Activated CD4-positive, CD25-positive, alpha-beta regulatory T cell treated with anti-CD3 and anti-CD28 coated beads, Interleukin-2, amount 50 U/mL, for 16 hours (primary cell): ENCODE data around the gene SERHL2.
A peak's percentile ranks its signal among the peaks of the same experiment; 100 is the strongest.
"Not testable (repeated sequence)": the region's sequence is repeated elsewhere in the genome, so short reads cannot be mapped to it uniquely, and the experiment has no call there.

Experiments
- DNase-seq: peaks from one replicate; pipeline ENCODE4 v3.0.0-alpha.2; 2020; ENCODE audit warnings: low read depth, low spot score

SERHL2 gene, protein sequence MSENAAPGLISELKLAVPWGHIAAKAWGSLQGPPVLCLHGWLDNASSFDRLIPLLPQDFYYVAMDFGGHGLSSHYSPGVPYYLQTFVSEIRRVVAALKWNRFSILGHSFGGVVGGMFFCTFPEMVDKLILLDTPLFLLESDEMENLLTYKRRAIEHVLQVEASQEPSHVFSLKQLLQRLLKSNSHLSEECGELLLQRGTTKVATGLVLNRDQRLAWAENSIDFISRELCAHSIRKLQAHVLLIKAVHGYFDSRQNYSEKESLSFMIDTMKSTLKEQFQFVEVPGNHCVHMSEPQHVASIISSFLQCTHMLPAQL

DNA sequence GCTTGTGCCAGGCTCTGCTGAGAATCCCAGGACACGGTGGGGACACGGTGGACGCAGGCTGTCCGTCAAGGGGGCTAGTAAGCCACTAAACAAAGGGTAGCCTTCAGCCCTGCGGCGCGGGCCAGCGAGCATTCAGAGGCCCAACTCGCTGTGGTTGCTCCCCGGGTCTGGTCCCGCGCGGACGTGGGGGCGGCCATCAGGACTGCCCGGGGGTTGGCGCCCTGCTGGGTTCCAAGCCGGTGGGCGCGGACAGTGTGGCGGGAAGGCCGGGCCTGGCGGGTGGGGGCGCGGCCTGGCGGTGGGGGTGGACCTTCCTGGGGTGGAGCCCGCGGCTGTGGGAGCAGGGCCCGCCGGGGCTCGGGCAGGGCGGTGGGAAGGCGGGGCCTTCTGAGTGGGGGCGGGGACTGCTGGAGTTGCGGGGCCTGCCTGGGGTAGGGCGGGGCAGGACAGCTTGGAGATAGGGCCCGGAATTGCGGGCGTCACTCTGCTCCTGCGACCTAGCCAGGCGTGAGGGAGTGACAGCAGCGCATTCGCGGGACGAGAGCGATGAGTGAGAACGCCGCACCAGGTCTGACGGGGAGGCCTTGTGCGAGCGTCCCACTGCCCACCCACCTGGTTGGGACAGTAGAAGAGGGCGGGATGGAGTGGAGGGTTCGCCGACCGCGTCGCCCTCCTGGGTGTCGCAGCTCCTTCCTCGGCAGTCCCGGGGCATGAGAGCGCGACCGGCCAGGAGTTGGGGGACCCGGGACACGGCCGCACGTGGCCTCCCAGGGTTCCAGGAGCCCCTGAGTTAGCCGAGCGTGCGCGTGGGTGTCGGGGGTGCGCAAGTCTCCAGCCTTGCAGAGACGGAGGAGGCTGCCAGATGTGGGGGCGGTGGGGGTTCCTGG lies at the start of gene SERHL2:
Gene SERHL2 (plus strand): TSS at position 482 of the 887 bp plus-strand sequence. CDS start 65 bp downstream, at position 547.
- DNase-seq = peak; percentile 50

GRCh38 chr22:42508327-42508974 lies 45.3 kb upstream of the SERHL2 start:
- DNase-seq = not testable (repeated sequence)

DNA sequence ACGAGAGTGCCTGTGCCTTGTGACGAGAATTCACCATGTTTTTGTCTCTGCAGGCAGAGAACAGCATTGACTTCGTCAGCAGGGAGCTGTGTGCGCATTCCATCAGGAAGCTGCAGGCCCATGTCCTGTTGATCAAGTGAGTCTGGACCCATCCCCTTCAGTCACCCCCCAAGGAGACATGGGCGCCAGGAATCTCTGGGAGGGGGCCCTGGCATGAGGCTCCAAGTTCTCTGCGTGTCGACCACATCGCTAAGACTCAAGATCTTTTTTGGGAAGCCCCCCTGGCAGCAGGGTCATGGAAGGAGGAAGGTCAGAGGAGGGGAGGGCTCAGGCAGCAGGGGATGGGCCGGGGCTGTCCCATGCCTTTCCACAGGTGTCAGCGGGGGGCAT lies 44.8 kb upstream of the SERHL2 start:
- DNase-seq = not testable (repeated sequence)

DNA sequence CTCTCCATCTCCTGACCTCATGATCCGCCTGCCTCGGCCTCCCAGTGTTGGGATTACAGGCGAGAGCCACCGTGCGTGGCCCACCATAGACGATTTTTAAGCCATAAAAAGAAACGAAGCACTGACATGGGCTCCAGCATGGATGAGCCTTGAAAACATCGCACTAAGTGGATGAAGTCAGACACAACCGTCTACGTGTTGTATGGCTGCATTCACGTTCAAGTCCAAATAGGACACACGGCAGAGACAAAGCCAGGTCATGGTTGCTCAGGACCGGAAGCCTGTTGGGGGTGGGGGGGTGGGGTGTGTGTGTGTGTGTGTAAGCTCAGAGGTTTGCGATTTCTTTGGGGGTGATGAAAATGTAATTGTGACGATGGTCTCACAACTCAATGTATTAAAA lies 44.2 kb upstream of the SERHL2 start:
- DNase-seq = no peak

- DNase-seq = no peak
Observed at GRCh38 chr22:42511401-42511891, 42.3 kb upstream of the SERHL2 start.

DNA sequence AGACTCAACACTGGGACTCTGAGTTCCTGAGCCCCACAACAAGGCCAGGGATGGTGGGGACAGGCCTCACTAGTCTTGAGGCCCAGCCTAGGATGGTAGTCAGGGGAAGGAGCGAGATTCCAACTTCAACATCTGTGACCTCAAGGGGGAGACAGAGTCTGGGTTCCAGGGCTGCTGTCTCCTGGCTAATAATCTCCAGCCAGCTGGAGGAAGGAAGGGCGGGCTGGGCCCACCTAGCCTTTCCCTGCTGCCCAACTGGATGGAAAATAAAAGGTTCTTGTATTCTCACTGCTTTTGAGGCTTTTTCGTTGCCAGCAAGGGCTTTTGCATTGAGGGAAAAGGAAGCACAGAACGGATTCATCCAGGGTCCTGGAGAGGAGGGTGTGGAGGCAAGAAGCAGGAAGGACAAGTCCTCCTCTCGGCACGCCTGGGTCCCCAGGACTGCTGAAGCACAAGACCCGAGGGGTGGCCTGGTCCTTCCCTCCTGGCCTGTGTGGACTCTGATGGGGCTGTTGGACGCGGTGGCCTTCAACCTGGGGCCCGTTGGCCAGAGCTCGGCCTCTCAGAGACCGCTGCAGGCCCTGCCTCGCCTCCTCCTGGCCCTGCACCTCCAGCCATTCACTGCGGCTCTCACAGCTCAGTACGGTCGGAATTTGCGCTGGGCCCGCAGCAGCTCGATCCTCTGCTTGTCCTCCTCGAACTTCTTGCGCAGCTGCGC lies 41.3 kb upstream of the SERHL2 start:
- not testable (repeated sequence) for DNase-seq

- not testable (repeated sequence) for DNase-seq
Observed at GRCh38 chr22:42514331-42514730, 39.4 kb upstream of the SERHL2 start.

GRCh38 chr22:42515304-42515703 lies 38.5 kb upstream of the SERHL2 start:
- not testable (repeated sequence) for DNase-seq

- DNase-seq = no peak
Observed at GRCh38 chr22:42515896-42516295, 37.9 kb upstream of the SERHL2 start.

- not testable (repeated sequence) for DNase-seq
Observed at GRCh38 chr22:42517103-42517502, 36.7 kb upstream of the SERHL2 start.

DNA sequence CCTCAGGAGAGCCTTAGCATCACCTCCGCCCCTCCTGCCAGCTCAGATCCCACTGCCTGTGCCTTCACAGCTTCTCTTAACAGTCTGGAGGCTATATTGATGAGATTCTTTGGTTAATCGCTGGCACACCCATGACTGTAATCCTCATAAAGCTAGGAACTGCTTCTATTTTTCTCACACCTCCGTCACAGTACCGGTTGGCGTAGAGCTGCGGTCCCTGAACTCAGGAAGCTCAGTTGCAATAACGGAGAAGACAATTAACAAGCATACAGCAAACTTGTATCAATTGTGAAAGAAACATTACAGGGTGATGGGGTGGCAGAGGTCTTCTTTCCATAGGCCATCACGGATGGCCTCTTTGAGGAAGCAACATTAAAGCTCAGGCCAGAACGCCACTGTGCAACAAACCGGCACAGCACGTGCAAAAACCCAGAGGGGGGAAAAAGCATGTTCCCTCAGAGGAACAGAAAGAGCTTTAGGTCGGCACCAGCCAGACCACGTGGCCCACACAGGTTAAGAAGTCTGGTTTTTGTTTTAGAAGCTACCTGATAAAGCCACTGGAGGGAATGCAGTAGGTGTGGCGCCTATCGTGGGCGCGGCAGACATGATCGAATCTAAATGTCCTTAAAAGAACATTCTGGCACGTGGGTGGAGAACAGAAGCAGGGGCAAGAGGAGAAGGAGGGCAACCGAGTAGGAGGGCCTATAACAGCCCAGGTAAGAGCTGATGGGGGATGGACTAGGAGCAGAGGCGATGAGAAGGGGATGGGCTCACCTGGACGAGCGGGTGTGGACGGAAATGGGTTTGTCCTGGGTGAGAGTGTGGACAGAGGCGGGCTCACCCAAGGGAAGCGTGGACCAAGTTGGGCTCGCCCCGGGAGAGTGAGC lies 34.9 kb upstream of the SERHL2 start:
- DNase-seq = not testable (repeated sequence)

DNA sequence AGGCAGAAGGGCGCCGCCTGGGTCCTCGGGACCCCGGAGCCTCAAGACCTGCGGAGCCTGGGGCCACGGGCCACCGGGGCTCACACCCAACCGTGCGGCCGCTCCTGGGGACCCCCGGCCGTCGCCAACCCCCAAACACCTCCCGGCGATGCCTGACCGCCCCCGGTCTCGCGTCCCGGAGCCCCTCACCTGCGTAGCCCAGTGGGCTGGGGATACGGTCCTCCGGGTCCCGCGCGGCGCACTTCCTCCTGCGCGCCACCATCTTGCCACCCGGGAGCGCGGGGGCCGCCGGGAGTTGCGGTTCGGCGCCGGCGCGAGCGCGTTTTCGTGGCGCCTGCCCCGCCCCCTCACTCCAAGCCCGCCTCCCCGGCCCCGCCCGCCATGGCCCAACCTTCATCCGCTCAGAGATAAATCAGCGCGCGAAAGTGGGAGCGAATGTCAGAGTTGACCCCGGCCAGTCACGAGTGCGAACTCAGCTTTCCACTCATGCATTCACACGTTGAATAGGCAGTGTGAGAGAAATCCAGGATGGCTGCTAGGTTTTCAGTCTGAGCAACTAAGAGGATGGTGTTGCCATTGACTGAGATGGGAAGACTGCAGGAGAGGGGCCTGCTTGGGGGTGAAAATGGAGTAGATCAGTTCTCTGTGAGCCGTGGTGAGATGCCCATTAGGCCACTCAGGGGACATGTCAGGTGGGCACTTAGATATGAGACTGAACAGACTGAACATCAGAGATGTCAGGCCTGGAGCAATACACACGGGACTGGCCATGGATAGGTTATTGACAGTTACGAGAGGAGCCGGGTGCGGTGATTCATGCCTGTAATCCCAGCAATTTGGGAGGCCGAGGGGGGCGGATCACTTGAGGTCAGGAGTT lies 34.0 kb upstream of the SERHL2 start, which contains the start of gene RRP7A:
Gene RRP7A (minus strand): TSS at position 272 of the 877 bp plus-strand sequence. CDS start 10 bp downstream, at position 262.
- DNase-seq = peak; percentile 72

- DNase-seq = no peak
Observed at GRCh38 chr22:42521228-42521546, 32.6 kb upstream of the SERHL2 start.

DNA sequence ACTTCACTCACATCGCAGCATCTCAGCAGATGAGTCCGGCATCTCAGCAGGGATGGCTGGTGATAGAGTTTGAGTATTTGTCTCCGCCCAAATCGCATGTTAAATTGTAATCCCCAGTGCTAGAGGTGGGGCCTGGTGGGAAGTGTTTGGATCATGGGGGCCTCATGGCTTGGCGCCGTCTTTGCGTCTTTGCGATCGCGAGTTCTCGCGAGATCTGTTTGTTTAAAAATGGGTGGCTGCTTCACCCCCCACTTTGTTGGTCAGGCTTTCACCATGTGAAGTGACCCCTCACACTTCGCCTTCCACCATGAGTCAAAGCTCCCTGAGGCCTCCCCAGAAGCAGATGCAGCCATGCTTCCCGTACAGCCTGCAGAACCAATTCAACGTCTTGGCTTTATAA lies 31.2 kb upstream of the SERHL2 start:
- no peak for DNase-seq

DNA sequence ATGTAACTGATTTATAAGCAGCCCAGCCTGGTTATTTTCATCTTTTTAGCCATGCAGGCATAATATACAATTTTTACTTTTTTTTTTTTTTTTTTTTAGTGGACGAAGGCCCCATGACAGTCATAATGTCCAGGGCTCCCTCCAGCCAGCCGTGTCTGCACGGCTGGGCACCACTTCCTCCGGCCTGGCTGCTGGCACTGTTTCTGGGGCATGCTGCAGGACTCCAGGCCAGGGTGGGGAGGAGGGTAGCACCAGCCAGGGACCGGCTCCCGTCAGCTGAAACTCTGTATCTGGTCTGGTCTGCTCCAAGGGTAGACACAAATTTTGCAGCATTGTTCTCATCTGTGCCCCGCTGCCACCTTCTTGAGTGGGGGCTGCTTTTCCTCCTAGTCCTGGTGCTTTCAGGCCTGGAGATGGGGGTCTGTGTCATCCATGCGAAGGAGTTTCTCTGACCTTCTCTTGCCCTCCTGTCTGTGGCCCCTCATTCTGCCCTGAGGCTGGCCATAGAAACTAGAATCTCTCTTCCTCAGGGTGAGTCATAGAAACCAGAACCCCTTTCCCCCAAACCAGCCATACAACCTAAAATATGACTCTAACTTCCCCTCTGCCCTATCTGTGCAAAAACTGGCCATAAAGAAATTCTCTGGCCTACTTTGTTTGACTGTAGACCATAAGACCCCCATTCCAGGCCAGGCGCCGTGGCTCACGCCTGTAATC lies 25.0 kb upstream of the SERHL2 start:
- no peak for DNase-seq

GRCh38 chr22:42529435-42529834 lies 24.3 kb upstream of the SERHL2 start:
- DNase-seq = not testable (repeated sequence)

GRCh38 chr22:42531401-42532084 lies 22.2 kb upstream of the SERHL2 start:
- not testable (repeated sequence) for DNase-seq

DNA sequence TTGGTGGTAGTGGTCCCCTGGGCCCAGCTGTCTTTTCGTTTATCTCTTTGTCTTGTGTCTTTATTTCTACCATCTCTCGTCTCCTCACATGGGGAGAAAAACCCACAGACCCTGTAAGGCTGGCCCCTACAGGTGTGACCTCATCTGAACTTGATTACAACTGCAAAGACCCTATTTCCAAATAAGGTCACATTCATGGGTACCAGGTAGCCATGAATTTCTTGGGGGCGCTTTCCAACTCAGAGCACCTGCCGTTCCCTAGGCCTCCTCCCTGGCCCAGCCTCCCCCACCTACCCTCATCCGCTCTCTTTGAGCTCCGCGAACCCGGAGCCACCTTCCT lies 20.1 kb upstream of the SERHL2 start:
- DNase-seq = no peak
